WERI-Rb-1 (cell line): Measurements from ENCODE around the gene SPEN.
"Not testable (repeated sequence)": the region's sequence is repeated elsewhere in the genome, so short reads cannot be mapped to it uniquely, and the experiment has no call there.

ENCODE experiments used
- DNase-seq: peaks from one replicate; pipeline ENCODE4 v3.0.0-alpha.2; 2020
- H3K27ac ChIP-seq: fragments of 250-450 bp; sonication (Bioruptor Pico); 2 replicates; pipeline ENCODE4 v1.5.1; 2020; ENCODE audit warnings: mild to moderate bottlenecking, moderate library complexity
- H3K27me3 ChIP-seq: fragments of 250-450 bp; sonication (Bioruptor Pico); 2 replicates; pipeline ENCODE4 v1.5.1; 2021; ENCODE audit warnings: mild to moderate bottlenecking, low read depth, moderate library complexity; ENCODE audit not compliant: insufficient read depth, severe bottlenecking
- H3K36me3 ChIP-seq: fragments of 250-450 bp; sonication (Bioruptor Pico); 2 replicates; pipeline ENCODE4 v1.5.1; 2020; ENCODE audit warnings: mild to moderate bottlenecking, moderate library complexity
- H3K4me3 ChIP-seq: 2 replicates; pipeline ENCODE4 v1.5.1; 2011; ENCODE audit warnings: low read depth, mild to moderate bottlenecking, control low read depth, low read length
- H3K9me3 ChIP-seq: fragments of 250-450 bp; sonication (Bioruptor Pico); 2 replicates; pipeline ENCODE4 v1.5.1; 2021; ENCODE audit warnings: mild to moderate bottlenecking, moderate library complexity; ENCODE audit not compliant: severe bottlenecking
- CTCF ChIP-seq: IDR thresholded peaks from 2 replicates; pipeline ENCODE4 v1.5.1; 2011; ENCODE audit warnings: low read depth, mild to moderate bottlenecking, control low read depth, inconsistent platforms, low read length

Gene SPEN

DNA sequence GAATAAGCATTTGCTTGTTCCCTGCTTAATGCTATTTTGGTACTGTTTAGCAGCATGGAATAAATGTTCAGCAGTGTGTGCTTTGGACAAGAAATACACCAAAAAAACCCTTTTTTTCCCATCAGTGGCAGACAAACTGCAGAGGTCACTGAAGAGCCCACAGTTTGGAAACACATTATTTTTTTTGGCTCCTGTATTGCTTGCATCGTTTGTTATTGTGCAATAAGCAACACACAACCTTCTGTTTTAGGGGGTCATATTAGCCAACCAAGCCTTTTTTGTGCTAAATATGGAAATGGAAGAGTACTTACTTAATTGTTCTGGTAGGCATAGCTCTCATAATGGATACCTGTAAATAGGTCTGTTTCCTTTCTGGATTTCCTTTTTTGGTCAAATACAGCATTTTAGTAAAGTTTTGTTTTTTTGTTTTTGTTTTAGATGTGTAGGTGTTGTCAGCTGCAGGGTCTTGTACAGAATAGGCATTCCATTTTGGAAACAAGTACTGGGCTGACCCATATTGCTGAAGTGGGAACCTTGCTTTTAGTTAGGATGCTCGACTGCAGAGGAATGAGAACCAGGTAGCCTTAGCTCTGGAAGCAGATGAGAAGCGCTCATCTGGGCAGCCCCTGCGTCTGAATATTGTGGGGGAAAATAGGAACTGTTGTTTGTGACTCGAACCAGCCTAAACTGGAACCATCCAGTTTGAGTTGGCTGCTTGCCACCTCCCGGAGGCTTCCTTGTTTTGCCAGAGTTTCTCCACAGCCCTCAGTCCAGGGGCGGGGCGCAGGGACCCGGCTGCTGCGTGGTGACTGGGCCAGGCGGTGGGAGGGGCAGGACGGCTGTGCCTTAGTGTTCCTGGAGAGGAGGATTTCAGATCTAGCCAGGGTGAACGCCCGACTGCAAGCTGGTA is 38.4 kb downstream of the SPEN start:
- H3K4me3 ChIP-seq: no peak overlapping the region
- no peak overlapping the region for H3K27ac ChIP-seq
- H3K27me3 ChIP-seq: no peaks in the 10 kb centered on the region
- no peaks in the 10 kb centered on the region for H3K9me3 ChIP-seq
- DNase-seq: peak; percentile 15
- no peak for TF ChIP-seq CTCF
- peaks cover 11% of the 10 kb centered on the region for H3K36me3 ChIP-seq

DNA sequence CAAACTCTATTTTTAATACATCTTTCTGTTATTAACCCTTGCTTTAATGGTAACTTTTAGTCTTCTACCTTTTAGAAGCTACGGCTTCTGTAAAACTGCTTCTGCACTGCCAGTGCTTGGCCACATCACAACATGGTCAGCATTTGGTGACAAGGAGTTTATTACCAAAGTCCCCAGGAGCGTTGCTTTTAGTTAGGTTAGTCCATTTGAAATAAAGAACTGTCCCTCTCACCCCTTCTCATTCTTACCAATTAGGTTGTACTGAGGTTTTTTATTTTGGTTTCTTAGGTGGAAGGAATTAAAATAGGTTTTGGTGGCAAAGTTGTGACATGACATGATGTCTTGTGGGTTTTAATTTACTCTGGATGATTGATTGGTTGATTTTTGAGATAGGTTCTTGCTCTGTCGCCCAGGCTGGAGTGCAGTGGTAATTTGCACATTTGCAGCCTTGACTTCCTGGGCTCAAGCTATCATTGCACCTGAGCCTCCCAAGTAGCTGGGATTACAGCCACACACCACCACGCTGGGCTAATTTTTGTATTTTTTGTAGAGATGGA is 39.2 kb downstream of the SPEN start:
- no peaks in the 10 kb centered on the region for H3K27me3 ChIP-seq
- no peak overlapping the region for H3K27ac ChIP-seq

GRCh38 chr1:15892857-15893599 is 45.5 kb downstream of the SPEN start:
- H3K4me3 ChIP-seq, H3K27ac ChIP-seq, DNase-seq, H3K27me3 ChIP-seq, H3K9me3 ChIP-seq: not testable (repeated sequence)
- peaks cover 12% of the 10 kb centered on the region for H3K36me3 ChIP-seq

More for the DNA sequence above, 39.2 kb downstream of the SPEN start:
- TF ChIP-seq CTCF: no peak
- DNase-seq: no peak
- Histone ChIP-seq H3K36me3 (peaks cover 11% of the 10 kb centered on the region), H3K9me3 (no peaks in the 10 kb centered on the region), H3K4me3 (no peak overlapping the region)

DNA sequence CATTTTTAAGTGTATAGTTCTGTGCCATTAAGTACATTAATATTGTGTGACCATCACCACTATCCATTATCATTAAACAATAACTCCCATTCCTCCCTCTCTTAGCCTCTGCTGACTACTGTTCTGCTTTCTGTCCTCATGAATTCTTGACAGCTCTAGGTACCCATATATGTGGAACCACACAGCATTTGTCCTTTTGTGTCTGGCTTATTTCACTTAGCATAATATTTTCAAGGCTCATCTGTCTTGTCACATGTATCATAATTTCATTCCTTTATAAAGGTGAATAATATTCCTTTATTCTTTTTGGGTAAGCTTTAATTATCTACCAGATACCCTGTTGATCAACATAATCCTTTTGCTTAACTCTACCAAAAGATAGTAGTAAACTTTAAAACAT is 47.7 kb downstream of the SPEN start:
- Histone ChIP-seq H3K27me3 (no peaks in the 10 kb centered on the region), H3K4me3 (no peak overlapping the region), H3K9me3 (no peaks in the 10 kb centered on the region), H3K27ac (no peak overlapping the region), H3K36me3 (peaks cover 6% of the 10 kb centered on the region)
- no peak for DNase-seq
- no peak for TF ChIP-seq CTCF

DNA sequence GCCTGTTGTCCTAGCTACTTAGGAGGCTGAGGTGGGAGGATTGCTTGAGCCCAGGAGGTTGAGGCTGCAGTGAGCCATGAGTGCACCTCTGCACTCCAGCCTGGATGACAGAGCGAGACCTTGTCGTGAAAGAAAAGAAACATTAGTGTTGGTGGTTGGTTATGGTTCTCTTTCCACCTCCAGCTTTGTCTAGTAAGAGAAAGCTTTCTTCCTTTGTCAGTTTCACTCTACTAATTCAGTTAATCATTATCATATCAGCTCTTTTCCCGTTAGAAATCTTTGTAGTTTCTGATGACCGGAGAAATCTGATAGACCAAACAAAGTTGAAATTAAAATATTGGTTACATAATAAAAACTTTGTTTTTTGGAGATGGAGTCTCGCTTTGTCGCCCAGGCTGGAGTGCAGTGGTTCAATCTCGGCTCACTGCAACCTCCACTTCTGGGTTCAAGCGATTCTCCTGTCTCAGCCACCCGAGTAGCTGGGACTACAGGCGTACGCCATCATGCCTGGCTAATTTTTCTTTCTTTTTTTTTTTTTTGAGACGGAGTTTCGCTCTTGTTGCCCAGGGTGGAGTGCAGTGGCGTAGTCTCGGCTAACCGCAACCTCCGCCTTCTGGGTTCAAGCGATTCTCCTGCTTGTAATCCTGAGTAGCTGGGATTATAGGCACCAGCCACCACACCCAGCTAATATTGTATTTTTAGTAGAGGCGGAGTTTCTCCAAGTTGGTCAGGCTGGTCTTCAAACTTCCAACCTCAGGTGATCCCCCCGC is 49.5 kb downstream of the SPEN start:
- H3K27ac ChIP-seq, H3K27me3 ChIP-seq, H3K36me3 ChIP-seq, H3K9me3 ChIP-seq, H3K4me3 ChIP-seq, DNase-seq: not testable (repeated sequence)

DNA sequence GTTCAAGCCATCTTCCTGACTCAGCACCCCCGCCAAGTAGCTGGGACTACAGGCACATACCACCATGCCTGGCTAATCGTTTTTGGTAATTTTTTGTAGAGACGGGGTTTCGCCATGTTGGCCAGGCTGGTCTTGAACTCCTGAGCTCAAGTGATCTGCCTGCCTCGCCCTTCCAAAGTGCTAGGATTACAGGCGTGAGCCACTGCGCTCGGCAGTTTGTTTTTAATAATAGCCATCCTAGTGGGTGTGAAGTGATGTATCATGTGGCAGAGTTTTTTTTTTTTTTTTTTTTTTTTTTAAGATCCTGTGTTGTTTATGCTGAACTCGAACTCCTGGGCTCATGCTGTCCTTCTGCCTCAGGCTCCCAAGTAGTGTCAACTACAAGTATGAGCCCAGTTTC is 51.8 kb downstream of the SPEN start:
- TF ChIP-seq CTCF: no peak
- Histone ChIP-seq H3K27ac (no peak overlapping the region), H3K36me3 (peaks cover 6% of the 10 kb centered on the region), H3K4me3 (no peak overlapping the region), H3K9me3 (no peaks in the 10 kb centered on the region), H3K27me3 (no peaks in the 10 kb centered on the region)
- no peak for DNase-seq
